ENCODE results near the gene CDH19.
"Not testable (repeated sequence)": the region's sequence is repeated elsewhere in the genome, so short reads cannot be mapped to it uniquely, and the experiment has no call there.

The CDH19 gene

GRCh38 chr18:66564236-66564635 is 39.7 kb downstream of the CDH19 start:
- no peak for DNase-seq

- DNase-seq, result no peak
These were observed 41.6 kb downstream of the CDH19 start for GRCh38 chr18:66562279-66562678.

- no peak for DNase-seq
These were observed 43.8 kb downstream of the CDH19 start for GRCh38 chr18:66560094-66560493.

GRCh38 chr18:66558773-66559172 is 45.1 kb downstream of the CDH19 start:
- no peak for DNase-seq

- no peak for DNase-seq
These were observed 46.8 kb downstream of the CDH19 start for GRCh38 chr18:66557091-66557490.

GRCh38 chr18:66555585-66555984 is 48.3 kb downstream of the CDH19 start:
- DNase-seq, result no peak

GRCh38 chr18:66553824-66554223 is 50.1 kb downstream of the CDH19 start:
- DNase-seq, result no peak

- no peak for DNase-seq
These were observed 53.5 kb downstream of the CDH19 start for GRCh38 chr18:66550366-66550765.

- no peak for DNase-seq
These were observed 55.1 kb downstream of the CDH19 start for GRCh38 chr18:66548747-66549146.

- DNase-seq, result no peak
These were observed 69.8 kb downstream of the CDH19 start for GRCh38 chr18:66534110-66534509.

GRCh38 chr18:66533693-66534092 is 70.2 kb downstream of the CDH19 start:
- no peak for DNase-seq

- DNase-seq, result no peak
These were observed 80.5 kb downstream of the CDH19 start for GRCh38 chr18:66523219-66523991.

- DNase-seq, result no peak
These were observed 89.9 kb downstream of the CDH19 start for GRCh38 chr18:66513996-66514395.

- no peak for DNase-seq
These were observed 92.1 kb downstream of the CDH19 start for GRCh38 chr18:66511792-66512191.

GRCh38 chr18:66511289-66511688 is 92.6 kb downstream of the CDH19 start:
- DNase-seq, result no peak

GRCh38 chr18:66510357-66511045 is 93.4 kb downstream of the CDH19 start:
- no peak for DNase-seq

GRCh38 chr18:66508937-66509336 is 95.0 kb downstream of the CDH19 start:
- no peak for DNase-seq

- DNase-seq, result no peak
These were observed 97.7 kb downstream of the CDH19 start for GRCh38 chr18:66506178-66506577.

GRCh38 chr18:66497351-66497750 is 106.5 kb downstream of the CDH19 start:
- DNase-seq, result no peak

GRCh38 chr18:66495844-66496243 is 108.0 kb downstream of the CDH19 start:
- no peak for DNase-seq

GRCh38 chr18:66473882-66474281 is 130.0 kb downstream of the CDH19 start:
- no peak for DNase-seq

- DNase-seq, result not testable (repeated sequence)
These were observed 137.7 kb downstream of the CDH19 start for GRCh38 chr18:66466184-66466583.

GRCh38 chr18:66461344-66461743 is 142.5 kb downstream of the CDH19 start:
- DNase-seq, result no peak

- no peak for DNase-seq
These were observed 146.6 kb downstream of the CDH19 start for GRCh38 chr18:66457245-66457644.

Data from stimulated activated naive CD4-positive, alpha-beta T cell treated with Interleukin-2 at 50 U/mL for 16 hours (primary cell).